ENCODE data around the gene CARD11. TPM values are rescaled to one million over a fixed set of nuclear protein-coding genes. Genes with fewer than 3 reads are reported as not detected.

CARD11 gene
- total and polyA plus RNA-seq, 2 of the 4 experiments (the other 2 are of a cell fraction), result 0.18 to 0.26 TPM

- Histone ChIP-seq H3K27ac (ENCODE audit: insufficient read depth, low read length) (no peak overlapping the region), H3K56ac (ENCODE audit: extremely low read depth, insufficient read depth, low read length) (no peak overlapping the region), H3K23ac (ENCODE audit: low read depth, low read length) (no peak overlapping the region), H3K27me3 (ENCODE audit: control insufficient read depth, insufficient read depth, low read length) (peaks cover 4% of the 10 kb centered on the region; the same call in 1 of the 2 replicates), H3K36me3 (ENCODE audit: control insufficient read depth, insufficient read depth, low read length) (no peaks in the 10 kb centered on the region), H3K4ac (ENCODE audit: low read depth, low read length) (no peak overlapping the region), H3K4me2 (ENCODE audit: low read depth, low read length) (no peak overlapping the region), H3K9me3 (ENCODE audit: control insufficient read depth, insufficient read depth, low read length) (no peaks in the 10 kb centered on the region), H2BK20ac (ENCODE audit: low read depth, low read length) (no peak overlapping the region), H2BK5ac (ENCODE audit: low read depth, low read length, poor library complexity, severe bottlenecking) (no peak overlapping the region), H3K4me3 (ENCODE audit: insufficient read depth, low read depth, low read length) (no peak overlapping the region), H3K4me1 (ENCODE audit: control insufficient read depth, insufficient read depth, low read length) (no peaks in the 10 kb centered on the region), H2AK5ac (ENCODE audit: low read depth, low read length) (no peak overlapping the region), H2AFZ (replicated peaks; ENCODE audit: low read length, poor library complexity) (no peak overlapping the region), H4K5ac (ENCODE audit: low read depth, low read length) (no peak overlapping the region), H3K79me1 (ENCODE audit: low read depth in 1 of 2, low read length in 2 of 2) (no peaks in the 10 kb centered on the region), H4K91ac (ENCODE audit: insufficient read depth, low read depth, low read length) (no peak overlapping the region), H4K8ac (ENCODE audit: low read depth in 2 of 2, low read length in 2 of 2) (no peak overlapping the region), H2BK120ac (ENCODE audit: low read depth, low read length) (no peak overlapping the region), H3K14ac (replicated peaks; ENCODE audit: low read depth, low read length) (no peak overlapping the region), H2BK15ac (ENCODE audit: low read depth, low read length) (no peak overlapping the region), H3K9me1 (ENCODE audit: insufficient read depth, low read length) (no peaks in the 10 kb centered on the region), H3K18ac (ENCODE audit: low read depth, low read length) (no peak overlapping the region), H4K20me1 (ENCODE audit: insufficient read depth, low read length) (no peaks in the 10 kb centered on the region), H3K9ac (ENCODE audit: low read depth, low read length) (no peak overlapping the region), H2AK9ac (replicated peaks; ENCODE audit: low read depth, low read length, poor library complexity) (no peak overlapping the region)
- no peak for DNase-seq
- POLR2A ChIA-PET (ENCODE audit: unreplicated experiment), result no interaction called here
- TF ChIP-seq MAZ (IDR thresholded peaks at IDR 0.05; ENCODE audit: borderline replicate concordance, low read depth, low read length), result no peak
- no peak for TF ChIP-seq FOS (IDR thresholded peaks at IDR 0.05; ENCODE audit: low read depth, low read length)
- TF ChIP-seq, protein P1, sequence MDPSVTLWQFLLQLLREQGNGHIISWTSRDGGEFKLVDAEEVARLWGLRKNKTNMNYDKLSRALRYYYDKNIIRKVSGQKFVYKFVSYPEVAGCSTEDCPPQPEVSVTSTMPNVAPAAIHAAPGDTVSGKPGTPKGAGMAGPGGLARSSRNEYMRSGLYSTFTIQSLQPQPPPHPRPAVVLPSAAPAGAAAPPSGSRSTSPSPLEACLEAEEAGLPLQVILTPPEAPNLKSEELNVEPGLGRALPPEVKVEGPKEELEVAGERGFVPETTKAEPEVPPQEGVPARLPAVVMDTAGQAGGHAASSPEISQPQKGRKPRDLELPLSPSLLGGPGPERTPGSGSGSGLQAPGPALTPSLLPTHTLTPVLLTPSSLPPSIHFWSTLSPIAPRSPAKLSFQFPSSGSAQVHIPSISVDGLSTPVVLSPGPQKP (IDR thresholded peaks at IDR 0.05; ENCODE audit: borderline replicate concordance, low read depth, low read length), result no peak
- TF ChIP-seq MXI1 (IDR thresholded peaks at IDR 0.05; ENCODE audit: borderline replicate concordance, low read depth, low read length), result no peak
- no peak for TF ChIP-seq RAD21 (IDR thresholded peaks at IDR 0.05; ENCODE audit: low read length)
- no peak for TF ChIP-seq BHLHE40 (IDR thresholded peaks at IDR 0.05; ENCODE audit: low read depth, low read length)
- TF ChIP-seq MAFK (IDR thresholded peaks at IDR 0.05; ENCODE audit: low read depth, low read length), result no peak
- TF ChIP-seq CEBPB (IDR thresholded peaks at IDR 0.05; ENCODE audit: low read depth, low read length), result no peak
- no peak for TF ChIP-seq RFX5 (IDR thresholded peaks at IDR 0.05; ENCODE audit: low read depth, low read length)
- ATAC-seq (ENCODE audit: low read depth), result no peak
- in situ Hi-C loops (cut with MboI; ENCODE audit: low sequenced_read_pairs), result no loop called here
- WGBS, 2 experiments (ENCODE audit: extremely low coverage in 2 of 2, insufficient read length in 1 of 2), result 90% methylated on average over 8 of the region's 11 CpGs; no CpG with 5 or more reads in 1 of the 2 experiments
- no TSS peak for BruUV-seq (replicated peaks)
- intact Hi-C loops (cut with micrococcal nuclease), result no loop called here
- CTCF ChIA-PET, result no interaction called here
- dilution Hi-C loops (cut with HindIII; ENCODE audit: low sequenced_read_pairs, unreplicated experiment), result no loop called here
Observed at GRCh38 chr7:2982401-2982800, 61.3 kb downstream of the CARD11 start.

All from IMR-90 (cell line).